ENCODE measurements around the gene CMSS1.
A peak's percentile ranks its signal among the peaks of the same experiment; 100 is the strongest.

CMSS1 gene

GRCh38 chr3:99789011-99789721 lies 28.5 kb upstream of the CMSS1 start:
- DNase-seq (ENCODE audit: low read depth) = peak; percentile 66
- no peak overlapping the region for H3K4me3 ChIP-seq (ENCODE audit: low read length)
- TF ChIP-seq CTCF (IDR thresholded peaks at IDR 0.05; ENCODE audit: insufficient read depth, low read depth, low read length, missing control alignments) = peak; percentile 84

GRCh38 chr3:99794485-99794884 lies 23.2 kb upstream of the CMSS1 start:
- DNase-seq (ENCODE audit: low read depth) = no peak
- H3K4me3 ChIP-seq (ENCODE audit: low read length) = no peak overlapping the region
- no peak for TF ChIP-seq CTCF (IDR thresholded peaks at IDR 0.05; ENCODE audit: insufficient read depth, low read depth, low read length, missing control alignments)

GRCh38 chr3:99795573-99795972 lies 22.1 kb upstream of the CMSS1 start:
- no peak for DNase-seq (ENCODE audit: low read depth)
- no peak overlapping the region for H3K4me3 ChIP-seq (ENCODE audit: low read length)
- TF ChIP-seq CTCF (IDR thresholded peaks at IDR 0.05; ENCODE audit: insufficient read depth, low read depth, low read length, missing control alignments) = no peak

GRCh38 chr3:99799422-99799821 lies 18.2 kb upstream of the CMSS1 start:
- no peak for DNase-seq (ENCODE audit: low read depth)
- no peak for TF ChIP-seq CTCF (IDR thresholded peaks at IDR 0.05; ENCODE audit: insufficient read depth, low read depth, low read length, missing control alignments)
- no peak overlapping the region for H3K4me3 ChIP-seq (ENCODE audit: low read length)

GRCh38 chr3:99803297-99803696 lies 14.4 kb upstream of the CMSS1 start:
- no peak overlapping the region for H3K4me3 ChIP-seq (ENCODE audit: low read length)
- DNase-seq (ENCODE audit: low read depth) = no peak
- no peak for TF ChIP-seq CTCF (IDR thresholded peaks at IDR 0.05; ENCODE audit: insufficient read depth, low read depth, low read length, missing control alignments)

GRCh38 chr3:99805160-99805559 lies 12.5 kb upstream of the CMSS1 start:
- no peak overlapping the region for H3K4me3 ChIP-seq (ENCODE audit: low read length)
- DNase-seq (ENCODE audit: low read depth) = no peak
- TF ChIP-seq CTCF (IDR thresholded peaks at IDR 0.05; ENCODE audit: insufficient read depth, low read depth, low read length, missing control alignments) = no peak

GRCh38 chr3:99808163-99808794 lies 9.4 kb upstream of the CMSS1 start:
- peak; percentile 81 for DNase-seq (ENCODE audit: low read depth)
- TF ChIP-seq CTCF (IDR thresholded peaks at IDR 0.05; ENCODE audit: insufficient read depth, low read depth, low read length, missing control alignments) = peak; percentile 91
- H3K4me3 ChIP-seq (ENCODE audit: low read length) = no peak overlapping the region

Measured in epithelial cell of esophagus (primary cell).